Progenitor cell of endocrine pancreas (in vitro differentiated cells): ENCODE measurements around the gene ID2. TPM values are rescaled to one million over a fixed set of nuclear protein-coding genes. Genes with fewer than 3 reads are reported as not detected.

ENCODE experiments used
- DNase-seq: peaks from one replicate; pipeline ENCODE4 v3.0.0; 2021; ENCODE audit warnings: low spot score; ENCODE audit not compliant: unreplicated experiment
- H3K27ac Mint-ChIP-seq: 2 replicates; pipeline ENCODE4 v1.8.0; 2021; ENCODE audit warnings: mild to moderate bottlenecking, moderate library complexity, mixed read lengths
- H3K27me3 Mint-ChIP-seq: 2 replicates; pipeline ENCODE4 v1.8.0; 2021; ENCODE audit warnings: mixed read lengths
- H3K36me3 Mint-ChIP-seq: 2 replicates; pipeline ENCODE4 v1.8.0; 2022; ENCODE audit warnings: mixed read lengths; ENCODE audit not compliant: insufficient read depth
- H3K4me1 Mint-ChIP-seq: 2 replicates; pipeline ENCODE4 v1.8.0; 2021; ENCODE audit warnings: low read depth, mixed read lengths
- H3K4me3 Mint-ChIP-seq: 2 replicates; pipeline ENCODE4 v1.8.0; 2021; ENCODE audit warnings: low read depth, mild to moderate bottlenecking, moderate library complexity, mixed read lengths
- H3K9me3 Mint-ChIP-seq: 2 replicates; pipeline ENCODE4 v1.8.0; 2021; ENCODE audit warnings: low read depth, mixed read lengths
- total RNA-seq: library from RNA; stranded (reverse); gene quantifications from 2 replicates; pipeline ENCODE4 v1.2.1, GENCODE V29; 2021
- TF ChIP-seq, protein P1 (sequence below): fragments of 200-600 bp; sonication (generic); IDR thresholded peaks from one replicate; pipeline ENCODE4 v1.5.0; 2021; ENCODE audit warnings: antibody characterized with exemption, mild to moderate bottlenecking; ENCODE audit not compliant: unreplicated experiment

The ID2 gene
- total RNA-seq, 1 donor from 2014 or later = 304 TPM

DNA sequence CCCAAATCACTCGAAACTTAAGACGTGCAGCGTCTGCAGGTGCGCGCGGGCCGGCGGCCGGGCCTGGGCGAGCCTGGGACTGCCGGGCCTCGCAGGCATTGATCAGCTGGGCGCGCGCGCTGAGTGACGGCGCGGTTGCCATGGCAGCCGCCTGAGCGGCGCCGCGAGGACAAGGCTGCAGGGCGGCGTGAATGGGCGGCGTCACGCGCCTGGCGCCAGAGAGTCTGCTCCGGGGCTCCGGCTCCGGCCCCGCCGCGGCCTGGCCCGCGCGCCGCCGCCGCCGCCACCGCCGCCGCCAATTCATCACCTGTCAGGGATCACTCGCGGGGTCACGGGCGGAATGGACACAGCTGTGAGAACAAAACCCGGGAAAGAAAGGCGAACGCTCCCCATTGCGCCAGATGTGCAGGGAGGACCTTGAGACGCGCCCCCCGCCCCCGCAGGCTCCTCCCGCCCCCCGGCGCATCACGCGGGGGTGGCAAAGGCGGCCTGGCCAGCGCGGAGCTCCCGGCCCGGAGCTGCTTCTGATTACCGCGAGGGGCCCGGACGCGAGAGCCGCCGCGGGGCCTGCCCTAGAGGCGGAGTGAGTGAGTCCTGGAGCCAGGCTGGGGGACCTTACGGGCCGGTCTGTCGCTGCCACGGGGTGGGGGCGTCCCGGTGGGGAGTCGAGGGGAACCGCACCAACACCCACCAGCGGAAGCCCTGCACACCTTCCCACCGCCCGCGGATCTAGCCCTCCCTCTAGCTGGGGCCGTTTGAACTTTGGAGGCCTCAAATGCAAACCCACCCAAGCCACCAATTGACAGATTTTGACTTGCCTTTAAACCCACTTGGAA lies 2.9 kb upstream of the ID2 start:
- Mint-ChIP-seq H3K4me3 (peak overlapping the region; percentile 77), H3K27ac (peak overlapping the region; percentile 99), H3K27me3 (no peaks in the 10 kb centered on the region), H3K36me3 (peaks cover 24% of the 10 kb centered on the region), H3K9me3 (peaks cover 8% of the 10 kb centered on the region), H3K4me1 (peaks cover 28% of the 10 kb centered on the region)
- TF ChIP-seq, protein P1, sequence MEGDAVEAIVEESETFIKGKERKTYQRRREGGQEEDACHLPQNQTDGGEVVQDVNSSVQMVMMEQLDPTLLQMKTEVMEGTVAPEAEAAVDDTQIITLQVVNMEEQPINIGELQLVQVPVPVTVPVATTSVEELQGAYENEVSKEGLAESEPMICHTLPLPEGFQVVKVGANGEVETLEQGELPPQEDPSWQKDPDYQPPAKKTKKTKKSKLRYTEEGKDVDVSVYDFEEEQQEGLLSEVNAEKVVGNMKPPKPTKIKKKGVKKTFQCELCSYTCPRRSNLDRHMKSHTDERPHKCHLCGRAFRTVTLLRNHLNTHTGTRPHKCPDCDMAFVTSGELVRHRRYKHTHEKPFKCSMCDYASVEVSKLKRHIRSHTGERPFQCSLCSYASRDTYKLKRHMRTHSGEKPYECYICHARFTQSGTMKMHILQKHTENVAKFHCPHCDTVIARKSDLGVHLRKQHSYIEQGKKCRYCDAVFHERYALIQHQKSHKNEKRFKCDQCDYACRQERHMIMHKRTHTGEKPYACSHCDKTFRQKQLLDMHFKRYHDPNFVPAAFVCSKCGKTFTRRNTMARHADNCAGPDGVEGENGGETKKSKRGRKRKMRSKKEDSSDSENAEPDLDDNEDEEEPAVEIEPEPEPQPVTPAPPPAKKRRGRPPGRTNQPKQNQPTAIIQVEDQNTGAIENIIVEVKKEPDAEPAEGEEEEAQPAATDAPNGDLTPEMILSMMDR = peak; percentile 18
- peak; percentile 88 for DNase-seq

DNA sequence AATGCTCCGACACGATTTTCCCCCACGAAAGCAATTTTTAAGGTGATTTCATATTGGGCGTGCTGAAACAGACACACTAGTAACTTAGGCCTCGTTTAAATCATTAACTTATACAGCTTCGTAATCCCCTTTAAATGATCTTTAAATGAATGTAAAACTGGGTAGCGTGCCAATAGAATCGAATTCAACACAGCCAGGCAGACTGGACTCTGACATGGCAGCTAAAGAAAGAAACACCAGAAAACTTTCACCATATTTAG lies 2.4 kb upstream of the ID2 start:
- peak overlapping the region; percentile 97 for H3K27ac Mint-ChIP-seq
- H3K27me3 Mint-ChIP-seq = no peaks in the 10 kb centered on the region
- no peak for DNase-seq
- H3K4me1 Mint-ChIP-seq = peaks cover 29% of the 10 kb centered on the region
- TF ChIP-seq, protein P1 = no peak
- peaks cover 20% of the 10 kb centered on the region for H3K36me3 Mint-ChIP-seq
- H3K9me3 Mint-ChIP-seq = peaks cover 2% of the 10 kb centered on the region
- peak overlapping the region; percentile 70 for H3K4me3 Mint-ChIP-seq

GRCh38 chr2:8679827-8680731 lies 1.8 kb upstream of the ID2 start:
- Mint-ChIP-seq H3K36me3 (peaks cover 20% of the 10 kb centered on the region), H3K9me3 (no peaks in the 10 kb centered on the region), H3K4me3 (peak overlapping the region; percentile 70), H3K27me3 (no peaks in the 10 kb centered on the region), H3K4me1 (peaks cover 31% of the 10 kb centered on the region), H3K27ac (peak overlapping the region; percentile 97)
- TF ChIP-seq, protein P1 = no peak
- no peak for DNase-seq

- Mint-ChIP-seq H3K4me3 (peak overlapping the region; percentile 70), H3K27ac (peak overlapping the region; percentile 97), H3K27me3 (no peaks in the 10 kb centered on the region), H3K36me3 (peaks cover 20% of the 10 kb centered on the region), H3K4me1 (peaks cover 24% of the 10 kb centered on the region), H3K9me3 (no peaks in the 10 kb centered on the region)
- peak; percentile 58 for DNase-seq
- TF ChIP-seq, protein P1 = no peak
Observed at GRCh38 chr2:8680822-8681760, 765 bp upstream of the ID2 start.
